Astrocyte (in vitro differentiated cells and primary cell): ENCODE results near the gene WDR5B. TPM values are rescaled to one million over a fixed set of nuclear protein-coding genes. Genes with fewer than 3 reads are reported as not detected.
A peak's percentile ranks its signal among the peaks of the same experiment; 100 is the strongest.

Experiments used
- DNase-seq: peaks from one replicate; pipeline ENCODE4 v3.0.0-alpha.2; 2010; ENCODE audit warnings: low read depth
- FAIRE-seq: peaks from 2 replicates; lab custom pipeline; 2011; peaks lifted over from hg19 to GRCh38; lab: Jason Lieb, UNC
- H2AFZ ChIP-seq: 2 replicates; pipeline ENCODE4 v1.6.0; 2012; ENCODE audit warnings: low read depth, low read length, inconsistent platforms
- H3K27ac ChIP-seq: 2 replicates; pipeline ENCODE4 v1.5.1; 2011; ENCODE audit warnings: low read depth, low read length, inconsistent platforms
- H3K27me3 ChIP-seq: 2 replicates; pipeline ENCODE4 v1.6.0; 2011; ENCODE audit warnings: low read length, inconsistent platforms; ENCODE audit not compliant: insufficient read depth
- H3K36me3 ChIP-seq: 2 replicates; pipeline ENCODE4 v1.5.1; 2011; ENCODE audit warnings: low read length, inconsistent platforms; ENCODE audit not compliant: insufficient read depth
- H3K4me1 ChIP-seq: 2 replicates; pipeline ENCODE4 v1.5.1; 2011; ENCODE audit warnings: low read length, inconsistent platforms; ENCODE audit not compliant: insufficient read depth
- H3K4me2 ChIP-seq: 2 replicates; pipeline ENCODE4 v1.6.0; 2012; ENCODE audit warnings: low read length, inconsistent platforms
- H3K4me3 ChIP-seq: 2 replicates; pipeline ENCODE4 v1.5.1; 2011; ENCODE audit warnings: low read depth, mild to moderate bottlenecking, low read length, inconsistent platforms; ENCODE audit not compliant: insufficient read depth
- H3K79me2 ChIP-seq: 2 replicates; pipeline ENCODE4 v1.6.0; 2012; ENCODE audit warnings: mild to moderate bottlenecking, low read length, inconsistent platforms; ENCODE audit not compliant: insufficient read depth
- H3K9ac ChIP-seq: 2 replicates; pipeline ENCODE4 v1.6.0; 2012; ENCODE audit warnings: mild to moderate bottlenecking, low read length, inconsistent platforms
- H3K9me3 ChIP-seq: 2 replicates; pipeline ENCODE4 v1.5.1; 2012; ENCODE audit warnings: low read depth, mild to moderate bottlenecking, low read length, inconsistent platforms; ENCODE audit not compliant: insufficient read depth
- H4K20me1 ChIP-seq: 2 replicates; pipeline ENCODE4 v1.6.0; 2012; ENCODE audit warnings: low read length, inconsistent platforms; ENCODE audit not compliant: insufficient read depth
- H3K27ac Mint-ChIP-seq: one replicate; pipeline ENCODE4 v1.8.0; 2021; ENCODE audit warnings: mild to moderate bottlenecking, mixed read lengths; ENCODE audit not compliant: unreplicated experiment
- H3K27me3 Mint-ChIP-seq: one replicate; pipeline ENCODE4 v1.8.0; 2021; ENCODE audit warnings: low read depth, mixed read lengths; ENCODE audit not compliant: unreplicated experiment
- H3K36me3 Mint-ChIP-seq: one replicate; pipeline ENCODE4 v1.8.0; 2021; ENCODE audit warnings: low read depth, mixed read lengths; ENCODE audit not compliant: unreplicated experiment
- H3K4me1 Mint-ChIP-seq: one replicate; pipeline ENCODE4 v1.8.0; 2021; ENCODE audit warnings: low read depth, mixed read lengths; ENCODE audit not compliant: unreplicated experiment
- H3K4me3 Mint-ChIP-seq: one replicate; pipeline ENCODE4 v1.8.0; 2021; ENCODE audit warnings: mild to moderate bottlenecking, moderate library complexity, mixed read lengths; ENCODE audit not compliant: unreplicated experiment
- H3K9me3 Mint-ChIP-seq: one replicate; pipeline ENCODE4 v1.8.0; 2021; ENCODE audit warnings: mild to moderate bottlenecking, mixed read lengths; ENCODE audit not compliant: unreplicated experiment
- EZH2 ChIP-seq: IDR thresholded peaks from 2 replicates; pipeline ENCODE4 v1.6.1; 2012; ENCODE audit warnings: mild to moderate bottlenecking, low read length, inconsistent platforms; ENCODE audit not compliant: insufficient read depth
- total RNA-seq: library from RNA; stranded (reverse); gene quantifications from 2 replicates; pipeline ENCODE4 v1.2.1, GENCODE V29; 2021
- TF ChIP-seq, protein P1 (sequence below): IDR thresholded peaks from 2 replicates; pipeline ENCODE4 v1.5.1; 2011; ENCODE audit warnings: low read depth, mild to moderate bottlenecking, inconsistent platforms, low read length, moderate library complexity; ENCODE audit not compliant: insufficient read depth

The WDR5B gene
- total RNA-seq, 1 donor from 2014 or later: 3.9 TPM

DNA sequence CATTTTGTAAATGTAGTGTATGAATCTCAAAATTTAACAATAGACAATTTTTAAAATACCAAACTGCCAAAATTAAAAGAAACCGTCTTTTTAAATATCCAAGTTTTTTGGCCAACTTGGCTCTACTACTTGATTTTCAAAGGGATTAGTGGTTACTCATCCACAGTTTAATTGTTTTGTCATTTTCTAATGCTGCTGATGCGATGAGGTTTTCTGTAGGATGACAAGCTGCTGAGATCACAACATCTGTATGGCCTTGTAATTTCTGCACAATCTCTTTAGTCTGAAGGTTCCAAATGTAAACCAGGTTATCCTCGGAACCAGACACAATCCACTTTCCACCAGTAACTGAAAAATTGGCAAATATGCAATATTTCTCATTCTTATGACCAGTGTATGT is 1.5 kb downstream of the WDR5B start:
- peaks cover 11% of the 10 kb centered on the region for H3K4me1 ChIP-seq
- peak overlapping the region; percentile 92 for H3K9ac ChIP-seq
- peaks cover 18% of the 10 kb centered on the region for H3K4me1 Mint-ChIP-seq
- no peaks in the 10 kb centered on the region for H3K27me3 ChIP-seq
- DNase-seq: no peak
- H3K36me3 Mint-ChIP-seq: peaks cover 4% of the 10 kb centered on the region
- H3K4me2 ChIP-seq: peak overlapping the region; percentile 95
- H2AFZ ChIP-seq: no peak overlapping the region
- H3K36me3 ChIP-seq: peaks cover 5% of the 10 kb centered on the region
- TF ChIP-seq EZH2: no peak
- TF ChIP-seq, protein P1, sequence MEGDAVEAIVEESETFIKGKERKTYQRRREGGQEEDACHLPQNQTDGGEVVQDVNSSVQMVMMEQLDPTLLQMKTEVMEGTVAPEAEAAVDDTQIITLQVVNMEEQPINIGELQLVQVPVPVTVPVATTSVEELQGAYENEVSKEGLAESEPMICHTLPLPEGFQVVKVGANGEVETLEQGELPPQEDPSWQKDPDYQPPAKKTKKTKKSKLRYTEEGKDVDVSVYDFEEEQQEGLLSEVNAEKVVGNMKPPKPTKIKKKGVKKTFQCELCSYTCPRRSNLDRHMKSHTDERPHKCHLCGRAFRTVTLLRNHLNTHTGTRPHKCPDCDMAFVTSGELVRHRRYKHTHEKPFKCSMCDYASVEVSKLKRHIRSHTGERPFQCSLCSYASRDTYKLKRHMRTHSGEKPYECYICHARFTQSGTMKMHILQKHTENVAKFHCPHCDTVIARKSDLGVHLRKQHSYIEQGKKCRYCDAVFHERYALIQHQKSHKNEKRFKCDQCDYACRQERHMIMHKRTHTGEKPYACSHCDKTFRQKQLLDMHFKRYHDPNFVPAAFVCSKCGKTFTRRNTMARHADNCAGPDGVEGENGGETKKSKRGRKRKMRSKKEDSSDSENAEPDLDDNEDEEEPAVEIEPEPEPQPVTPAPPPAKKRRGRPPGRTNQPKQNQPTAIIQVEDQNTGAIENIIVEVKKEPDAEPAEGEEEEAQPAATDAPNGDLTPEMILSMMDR: no peak
- H3K4me3 Mint-ChIP-seq: peak overlapping the region; percentile 91
- H3K9me3 Mint-ChIP-seq: no peaks in the 10 kb centered on the region
- no peaks in the 10 kb centered on the region for H3K9me3 ChIP-seq
- no peak overlapping the region for H3K4me3 ChIP-seq
- H3K27me3 Mint-ChIP-seq: no peaks in the 10 kb centered on the region
- no peak for FAIRE-seq
- no peak overlapping the region for H3K27ac Mint-ChIP-seq
- no peak overlapping the region for H3K27ac ChIP-seq
- H4K20me1 ChIP-seq: no peaks in the 10 kb centered on the region
- peaks cover 48% of the 10 kb centered on the region for H3K79me2 ChIP-seq

DNA sequence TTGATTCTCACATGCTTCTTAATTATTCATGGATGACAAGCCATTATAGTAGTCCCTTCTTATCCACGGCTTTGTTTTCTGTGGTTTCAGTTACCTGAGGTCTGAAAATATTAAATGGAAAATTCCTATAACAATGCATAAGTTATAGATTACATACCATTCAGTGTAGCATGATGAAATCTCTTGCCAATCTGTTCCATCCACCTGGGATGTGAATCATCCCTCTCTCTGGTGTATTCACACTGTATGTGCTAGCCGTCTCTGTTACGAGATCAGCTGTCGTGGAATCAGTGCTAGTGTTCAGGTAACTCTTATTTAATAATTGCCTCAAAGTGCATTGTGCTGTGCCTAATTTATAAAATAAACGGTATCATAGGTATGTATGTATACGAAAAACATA is 5.2 kb downstream of the WDR5B start:
- peaks cover 11% of the 10 kb centered on the region for H3K36me3 ChIP-seq
- Mint-ChIP-seq H3K27ac (no peak overlapping the region), H3K36me3 (peaks cover 18% of the 10 kb centered on the region), H3K4me3 (no peak overlapping the region), H3K9me3 (no peaks in the 10 kb centered on the region), H3K4me1 (peaks cover 18% of the 10 kb centered on the region), H3K27me3 (no peaks in the 10 kb centered on the region)
- no peaks in the 10 kb centered on the region for H3K27me3 ChIP-seq
- H3K4me2 ChIP-seq: no peak overlapping the region
- TF ChIP-seq, protein P1: no peak
- no peak for TF ChIP-seq EZH2
- no peak overlapping the region for H3K4me3 ChIP-seq
- no peak overlapping the region for H3K9ac ChIP-seq
- peaks cover 11% of the 10 kb centered on the region for H3K4me1 ChIP-seq
- no peak overlapping the region for H3K27ac ChIP-seq
- H3K9me3 ChIP-seq: no peaks in the 10 kb centered on the region
- DNase-seq (no peak), FAIRE-seq (no peak)
- peaks cover 28% of the 10 kb centered on the region for H3K79me2 ChIP-seq
- H2AFZ ChIP-seq: no peak overlapping the region
- no peaks in the 10 kb centered on the region for H4K20me1 ChIP-seq

DNA sequence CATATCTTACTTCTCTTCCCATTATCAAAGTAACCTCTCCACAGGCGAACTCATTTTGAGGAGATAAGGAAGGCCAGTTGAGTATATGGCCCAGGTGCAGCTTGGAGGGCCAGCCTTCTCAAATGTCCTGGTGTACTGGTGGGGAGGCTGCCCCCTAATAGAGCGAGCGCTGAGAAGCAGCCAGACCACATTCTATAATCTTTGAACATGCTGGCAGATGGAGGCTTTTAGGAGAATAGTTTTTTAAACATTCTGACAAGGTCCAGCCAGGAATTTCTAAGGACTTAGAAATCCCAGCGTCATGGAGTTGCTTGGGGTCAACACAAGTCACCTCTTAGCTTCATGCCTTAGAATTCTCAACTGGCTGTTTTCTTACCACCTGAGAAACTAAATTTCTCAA is 5.8 kb downstream of the WDR5B start:
- no peak for FAIRE-seq
- H3K4me3 Mint-ChIP-seq: no peak overlapping the region
- H3K36me3 ChIP-seq: peaks cover 11% of the 10 kb centered on the region

More for the DNA sequence above, 5.8 kb downstream of the WDR5B start:
- H3K27ac ChIP-seq: no peak overlapping the region
- no peak for DNase-seq
- peaks cover 20% of the 10 kb centered on the region for H3K36me3 Mint-ChIP-seq
- peaks cover 16% of the 10 kb centered on the region for H3K4me1 Mint-ChIP-seq
- no peaks in the 10 kb centered on the region for H3K9me3 ChIP-seq
- no peaks in the 10 kb centered on the region for H3K9me3 Mint-ChIP-seq
- H3K4me2 ChIP-seq: no peak overlapping the region
- TF ChIP-seq EZH2: no peak
- TF ChIP-seq, protein P1: no peak
- no peak overlapping the region for H3K27ac Mint-ChIP-seq
- no peak overlapping the region for H2AFZ ChIP-seq
- no peak overlapping the region for H3K4me3 ChIP-seq
- no peaks in the 10 kb centered on the region for H3K27me3 ChIP-seq
- H3K27me3 Mint-ChIP-seq: no peaks in the 10 kb centered on the region
- H3K9ac ChIP-seq: no peak overlapping the region
- H3K4me1 ChIP-seq: peaks cover 6% of the 10 kb centered on the region
- H3K79me2 ChIP-seq: peaks cover 22% of the 10 kb centered on the region
- H4K20me1 ChIP-seq: no peaks in the 10 kb centered on the region
